ENCODE data around the gene CYBA.

CYBA gene

DNA sequence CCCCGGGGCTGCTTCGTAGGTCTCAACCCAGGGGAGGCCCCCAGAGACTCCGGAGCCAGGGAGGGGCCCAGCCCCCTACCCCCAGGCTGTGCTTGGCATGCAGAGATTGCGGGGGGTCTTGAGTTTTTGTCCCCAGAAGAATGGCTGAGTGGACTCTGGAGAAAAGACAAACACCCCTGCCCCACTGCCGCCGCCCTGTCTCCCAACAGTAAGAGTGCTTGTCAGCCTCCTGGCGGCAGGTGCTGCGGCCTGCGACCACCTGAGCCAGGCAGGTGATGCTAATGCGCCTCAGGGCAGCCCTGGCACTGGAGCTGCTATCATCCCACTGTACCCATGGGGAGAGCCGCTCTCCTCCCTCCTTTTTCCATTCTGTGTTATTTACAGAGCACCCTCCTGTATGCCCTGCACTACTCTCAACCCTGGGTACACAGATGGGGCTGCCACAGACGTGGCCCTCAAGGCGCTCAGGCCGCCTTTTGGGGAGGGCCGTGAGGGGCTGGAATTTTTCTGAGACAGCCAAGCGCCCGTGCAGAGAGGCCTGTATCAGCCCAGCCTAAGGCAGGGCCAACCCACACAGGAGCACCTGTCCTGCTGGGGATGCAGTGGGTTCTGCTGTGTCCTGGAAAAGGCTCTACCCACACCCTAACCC, 15.1 kb downstream of the CYBA start:
- Histone ChIP-seq H3K27me3 (ENCODE audit: insufficient read depth, poor library complexity, severe bottlenecking) (peaks cover 3% of the 10 kb centered on the region), H3K4me3 (replicated peaks; ENCODE audit: insufficient read depth, low read length) (no peak overlapping the region), H3K27ac (replicated peaks) (no peak overlapping the region)
- DNase-seq (ENCODE audit: low read depth in 1 of 2, low spot score in 1 of 2): no peak
- no peak for TF ChIP-seq GABPA (IDR thresholded peaks at IDR 0.05; ENCODE audit: low read depth)
- TF ChIP-seq SPI1 (IDR thresholded peaks at IDR 0.05; ENCODE audit: borderline replicate concordance, low read depth): no peak
- TF ChIP-seq, protein P1, sequence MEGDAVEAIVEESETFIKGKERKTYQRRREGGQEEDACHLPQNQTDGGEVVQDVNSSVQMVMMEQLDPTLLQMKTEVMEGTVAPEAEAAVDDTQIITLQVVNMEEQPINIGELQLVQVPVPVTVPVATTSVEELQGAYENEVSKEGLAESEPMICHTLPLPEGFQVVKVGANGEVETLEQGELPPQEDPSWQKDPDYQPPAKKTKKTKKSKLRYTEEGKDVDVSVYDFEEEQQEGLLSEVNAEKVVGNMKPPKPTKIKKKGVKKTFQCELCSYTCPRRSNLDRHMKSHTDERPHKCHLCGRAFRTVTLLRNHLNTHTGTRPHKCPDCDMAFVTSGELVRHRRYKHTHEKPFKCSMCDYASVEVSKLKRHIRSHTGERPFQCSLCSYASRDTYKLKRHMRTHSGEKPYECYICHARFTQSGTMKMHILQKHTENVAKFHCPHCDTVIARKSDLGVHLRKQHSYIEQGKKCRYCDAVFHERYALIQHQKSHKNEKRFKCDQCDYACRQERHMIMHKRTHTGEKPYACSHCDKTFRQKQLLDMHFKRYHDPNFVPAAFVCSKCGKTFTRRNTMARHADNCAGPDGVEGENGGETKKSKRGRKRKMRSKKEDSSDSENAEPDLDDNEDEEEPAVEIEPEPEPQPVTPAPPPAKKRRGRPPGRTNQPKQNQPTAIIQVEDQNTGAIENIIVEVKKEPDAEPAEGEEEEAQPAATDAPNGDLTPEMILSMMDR (IDR thresholded peaks at IDR 0.05; ENCODE audit: insufficient read depth, low read length): no peak
- TF ChIP-seq, protein P2, sequence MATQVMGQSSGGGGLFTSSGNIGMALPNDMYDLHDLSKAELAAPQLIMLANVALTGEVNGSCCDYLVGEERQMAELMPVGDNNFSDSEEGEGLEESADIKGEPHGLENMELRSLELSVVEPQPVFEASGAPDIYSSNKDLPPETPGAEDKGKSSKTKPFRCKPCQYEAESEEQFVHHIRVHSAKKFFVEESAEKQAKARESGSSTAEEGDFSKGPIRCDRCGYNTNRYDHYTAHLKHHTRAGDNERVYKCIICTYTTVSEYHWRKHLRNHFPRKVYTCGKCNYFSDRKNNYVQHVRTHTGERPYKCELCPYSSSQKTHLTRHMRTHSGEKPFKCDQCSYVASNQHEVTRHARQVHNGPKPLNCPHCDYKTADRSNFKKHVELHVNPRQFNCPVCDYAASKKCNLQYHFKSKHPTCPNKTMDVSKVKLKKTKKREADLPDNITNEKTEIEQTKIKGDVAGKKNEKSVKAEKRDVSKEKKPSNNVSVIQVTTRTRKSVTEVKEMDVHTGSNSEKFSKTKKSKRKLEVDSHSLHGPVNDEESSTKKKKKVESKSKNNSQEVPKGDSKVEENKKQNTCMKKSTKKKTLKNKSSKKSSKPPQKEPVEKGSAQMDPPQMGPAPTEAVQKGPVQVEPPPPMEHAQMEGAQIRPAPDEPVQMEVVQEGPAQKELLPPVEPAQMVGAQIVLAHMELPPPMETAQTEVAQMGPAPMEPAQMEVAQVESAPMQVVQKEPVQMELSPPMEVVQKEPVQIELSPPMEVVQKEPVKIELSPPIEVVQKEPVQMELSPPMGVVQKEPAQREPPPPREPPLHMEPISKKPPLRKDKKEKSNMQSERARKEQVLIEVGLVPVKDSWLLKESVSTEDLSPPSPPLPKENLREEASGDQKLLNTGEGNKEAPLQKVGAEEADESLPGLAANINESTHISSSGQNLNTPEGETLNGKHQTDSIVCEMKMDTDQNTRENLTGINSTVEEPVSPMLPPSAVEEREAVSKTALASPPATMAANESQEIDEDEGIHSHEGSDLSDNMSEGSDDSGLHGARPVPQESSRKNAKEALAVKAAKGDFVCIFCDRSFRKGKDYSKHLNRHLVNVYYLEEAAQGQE (IDR thresholded peaks at IDR 0.05; ENCODE audit: insufficient replicate concordance, low read depth): no peak
- no peak for TF ChIP-seq POLR2AphosphoS5 (IDR thresholded peaks at IDR 0.05; ENCODE audit: low read depth)

DNA sequence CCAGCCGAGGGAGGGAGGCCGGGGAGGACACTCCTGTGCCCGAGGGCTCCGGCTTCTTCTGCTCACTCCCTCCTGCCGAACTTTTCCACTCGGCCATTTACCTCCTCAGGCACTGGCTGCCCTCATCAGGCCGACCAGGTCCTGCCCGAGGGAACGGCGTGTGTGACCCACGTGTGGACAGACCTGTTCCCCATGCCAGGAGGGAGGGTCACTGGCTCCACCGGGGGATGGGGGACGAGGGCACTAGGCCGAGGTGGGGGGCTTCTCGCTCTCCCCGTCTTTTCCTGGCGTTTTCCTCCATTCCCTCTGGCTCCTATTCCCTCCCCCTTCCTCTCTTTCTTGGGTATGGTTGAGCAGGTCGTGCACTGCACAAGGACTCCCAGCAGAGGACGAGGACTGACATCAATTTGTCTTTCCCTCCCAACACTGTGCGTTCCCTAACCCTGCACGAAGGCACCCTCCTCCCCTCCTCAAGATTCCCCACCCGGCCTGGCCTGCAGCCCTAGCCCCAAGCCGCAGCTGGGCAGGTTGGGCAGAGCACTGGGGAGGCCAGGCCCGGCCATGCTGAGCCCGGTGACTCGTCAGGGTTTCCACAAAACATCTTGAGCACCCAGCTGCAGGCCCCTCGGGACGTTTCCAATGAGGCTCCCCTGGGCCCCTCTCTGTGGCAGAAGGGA, 15.7 kb downstream of the CYBA start:
- no peak overlapping the region for H3K27ac ChIP-seq (replicated peaks)
- no peak for DNase-seq (ENCODE audit: low read depth in 1 of 2, low spot score in 1 of 2)
- TF ChIP-seq, protein P1 (IDR thresholded peaks at IDR 0.05; ENCODE audit: insufficient read depth, low read length): no peak
- peaks cover 3% of the 10 kb centered on the region for H3K27me3 ChIP-seq (ENCODE audit: insufficient read depth, poor library complexity, severe bottlenecking)
- peak overlapping the region; percentile 30 for H3K4me3 ChIP-seq (replicated peaks; ENCODE audit: insufficient read depth, low read length)

DNA sequence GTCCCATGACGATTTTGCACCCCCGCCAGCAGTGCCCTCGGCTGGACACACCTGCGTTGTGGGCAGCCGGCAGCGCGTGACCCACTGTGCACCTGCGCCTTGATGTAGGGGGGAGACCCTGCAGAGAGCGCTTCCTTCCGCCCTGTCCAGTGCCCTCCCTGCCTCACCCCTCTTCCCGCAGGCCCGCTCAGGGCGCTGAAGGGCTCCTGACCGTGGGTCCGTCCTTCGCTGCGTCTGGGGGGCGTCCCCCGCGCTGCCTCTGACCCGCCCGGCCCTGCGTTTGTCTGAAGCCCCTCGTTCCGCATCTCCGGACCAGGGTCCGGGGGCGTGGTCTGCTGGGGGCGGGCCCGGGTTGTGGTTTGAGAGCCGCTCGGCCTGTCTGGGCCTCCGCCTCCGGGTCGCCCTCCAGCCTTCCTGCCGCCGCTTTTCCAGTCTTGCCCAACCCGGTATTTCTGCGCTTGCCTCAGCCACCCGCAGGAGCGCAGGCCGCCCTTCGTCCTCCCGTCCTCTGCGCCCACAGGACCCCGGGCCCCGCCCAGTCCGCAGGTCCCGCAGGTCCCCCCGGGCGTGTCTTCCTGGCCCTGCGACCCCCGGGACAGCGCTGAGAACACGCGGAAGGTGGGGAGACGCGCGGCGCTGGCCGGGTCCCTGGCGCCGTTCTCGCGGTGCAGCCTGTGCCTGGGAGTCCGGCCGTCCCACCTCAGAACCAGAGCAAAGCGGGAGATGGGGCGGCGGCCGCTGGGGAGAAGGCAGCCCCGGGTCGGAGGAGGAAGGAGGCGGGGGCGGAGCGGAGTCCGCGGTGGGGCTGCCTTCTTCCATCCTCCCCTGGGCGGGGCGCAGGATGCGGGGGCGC, 16.5 kb downstream of the CYBA start:
- Histone ChIP-seq H3K4me3 (replicated peaks; ENCODE audit: insufficient read depth, low read length) (peak overlapping the region; percentile 30), H3K27me3 (ENCODE audit: insufficient read depth, poor library complexity, severe bottlenecking) (no peaks in the 10 kb centered on the region)
- peak in 1 of 2 experiments; percentile 51 for DNase-seq (ENCODE audit: low read depth in 1 of 2, low spot score in 1 of 2)

More for the DNA sequence above, 16.5 kb downstream of the CYBA start:
- no peak overlapping the region for H3K27ac ChIP-seq (replicated peaks)
- TF ChIP-seq, protein P1 (IDR thresholded peaks at IDR 0.05; ENCODE audit: insufficient read depth, low read length): no peak
- no peak for TF ChIP-seq POLR2AphosphoS5 (IDR thresholded peaks at IDR 0.05; ENCODE audit: low read depth)
- TF ChIP-seq GABPA (IDR thresholded peaks at IDR 0.05; ENCODE audit: low read depth): no peak
- no peak for TF ChIP-seq SPI1 (IDR thresholded peaks at IDR 0.05; ENCODE audit: borderline replicate concordance, low read depth)
- TF ChIP-seq, protein P2 (IDR thresholded peaks at IDR 0.05; ENCODE audit: insufficient replicate concordance, low read depth): no peak

All from HL-60 (cell line).